Mucosa of descending colon (tissue), 3 donors: ENCODE data around the gene BAHD1. TPM values are rescaled to one million over a fixed set of nuclear protein-coding genes. Genes with fewer than 3 reads are reported as not detected.

Experiments
- ATAC-seq: fragments of 200-7000 bp; cut with Tn5 transposase; one replicate; pipeline ENCODE4 v1.9.1; 2020; ENCODE audit warnings: mild to moderate bottlenecking, moderate library complexity
- DNase-seq, 3 donors: peaks; one replicate each; pipeline ENCODE4 v3.0.0-alpha.2; 2020
- H3K36me3 ChIP-seq: fragments of 200-600 bp; one replicate; pipeline ENCODE4 v1.8.0; 2021; ENCODE audit warnings: low read depth, mild to moderate bottlenecking
- H3K4me1 ChIP-seq: fragments of 200-600 bp; one replicate; pipeline ENCODE4 v1.8.0; 2021; ENCODE audit warnings: low read depth, mild to moderate bottlenecking
- H3K4me3 ChIP-seq: fragments of 200-600 bp; one replicate; pipeline ENCODE4 v1.8.0; 2021; ENCODE audit warnings: mild to moderate bottlenecking
- H3K9me3 ChIP-seq: fragments of 200-600 bp; one replicate; pipeline ENCODE4 v1.8.0; 2021; ENCODE audit warnings: mild to moderate bottlenecking
- CTCF ChIP-seq: fragments of 200-600 bp; IDR thresholded peaks from one replicate; pipeline ENCODE4 v1.8.0; 2022; ENCODE audit warnings: antibody characterized with exemption, mild to moderate bottlenecking
- intact Hi-C, 2 donors: fragments of 100-400 bp; cut with DNase I in 1 of 2; cut with micrococcal nuclease in 1 of 2; formaldehyde crosslinking; loops; one replicate each; pipeline versions ENCODE4 v1.11.0 to v1.11.1; 2022; cut with DNase I, micrococcal nuclease
- total RNA-seq, 3 donors: library from RNA; stranded (reverse); fragmentation: NEBNext Ultra II Directional in 2 of 3; extraction: Animal tissue kit (Norgen Biotek cat#: 25700) in 2 of 3; gene quantifications; one replicate each; pipeline versions ENCODE4 v1.2.1 to v1.2.4, GENCODE V29; 2021 to 2023
- donor health status: DM: no; HTN: no; CAD: no; lungs with moderate emphysema.
- donor health status: DM: no; HTN: no; CAD: no.
- donor health status: DM: no; HTN: yes; CAD: no.

BAHD1 gene
- total RNA-seq, 3 donors from 2014 or later = 26.9 to 32.2 (median 31.1) TPM

GRCh38 chr15:40493089-40493840, 52.5 kb downstream of the BAHD1 start:
- H3K4me1 ChIP-seq = no peaks in the 10 kb centered on the region
- TF ChIP-seq CTCF = no peak
- H3K4me3 ChIP-seq = no peak overlapping the region
- intact Hi-C loops = no loop called here
- DNase-seq (no peak), ATAC-seq (no peak)
- no peaks in the 10 kb centered on the region for H3K9me3 ChIP-seq
- no peaks in the 10 kb centered on the region for H3K36me3 ChIP-seq

- ATAC-seq (no peak), DNase-seq (no peak)
- Histone ChIP-seq H3K9me3 (no peaks in the 10 kb centered on the region), H3K36me3 (no peaks in the 10 kb centered on the region), H3K4me3 (no peak overlapping the region), H3K4me1 (no peaks in the 10 kb centered on the region)
- no peak for TF ChIP-seq CTCF
- intact Hi-C loops = no loop called here
Observed at GRCh38 chr15:40495516-40495915, 54.8 kb downstream of the BAHD1 start.

GRCh38 chr15:40498418-40498817, 57.7 kb downstream of the BAHD1 start:
- no peak for DNase-seq
- intact Hi-C loops = no loop called here
- Histone ChIP-seq H3K9me3 (no peaks in the 10 kb centered on the region), H3K4me1 (no peaks in the 10 kb centered on the region), H3K36me3 (no peaks in the 10 kb centered on the region), H3K4me3 (no peak overlapping the region)
- no peak for ATAC-seq
- no peak for TF ChIP-seq CTCF

DNA sequence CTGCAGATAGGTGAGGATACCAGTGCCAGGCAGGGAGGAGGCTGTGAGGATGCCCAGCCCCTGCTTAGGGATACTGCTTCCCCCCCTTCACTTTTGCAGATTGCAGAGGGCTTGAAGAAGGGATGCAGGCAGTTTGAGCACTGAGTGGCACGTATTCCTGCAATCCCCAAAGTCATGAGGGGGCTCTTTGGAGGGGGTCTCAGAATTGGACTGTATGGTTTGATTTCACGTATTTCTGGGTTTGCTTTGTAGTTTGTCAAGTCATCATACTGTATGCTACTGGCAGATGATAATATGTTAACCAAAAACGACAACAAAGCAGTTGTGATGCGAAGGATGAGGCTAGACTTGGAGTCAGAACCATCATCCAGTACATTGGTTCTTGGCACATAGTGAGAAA, 58.1 kb downstream of the BAHD1 start:
- intact Hi-C loops = no loop called here
- Histone ChIP-seq H3K9me3 (no peaks in the 10 kb centered on the region), H3K4me1 (no peaks in the 10 kb centered on the region), H3K36me3 (no peaks in the 10 kb centered on the region), H3K4me3 (no peak overlapping the region)
- no peak for TF ChIP-seq CTCF
- ATAC-seq = no peak
- no peak for DNase-seq

DNA sequence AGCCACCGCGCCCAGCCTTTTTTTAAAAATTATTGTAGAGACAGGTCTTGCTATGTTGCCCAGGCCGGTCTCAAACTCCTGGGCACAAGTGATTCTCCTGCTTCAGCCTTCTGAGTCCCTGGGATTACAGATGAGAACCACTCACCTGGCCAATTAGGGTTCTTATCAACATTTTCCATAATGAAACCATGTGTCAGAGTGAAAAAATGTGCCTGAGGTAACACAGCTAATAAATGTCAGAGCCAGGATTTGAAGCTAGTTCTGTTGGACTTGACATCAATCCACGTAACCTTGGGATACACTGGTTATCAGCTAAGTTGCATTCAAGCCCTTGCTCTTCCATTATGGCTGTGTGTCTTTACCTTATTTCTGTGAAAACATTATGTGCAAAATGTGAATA, 59.2 kb downstream of the BAHD1 start:
- TF ChIP-seq CTCF = no peak
- Histone ChIP-seq H3K4me3 (no peak overlapping the region), H3K4me1 (no peaks in the 10 kb centered on the region), H3K36me3 (no peaks in the 10 kb centered on the region), H3K9me3 (no peaks in the 10 kb centered on the region)
- no peak for ATAC-seq
- intact Hi-C loops = no loop called here
- no peak for DNase-seq
